HEK293 (cell line): ENCODE results near the gene CKB.

Source experiments
- CTCF ChIA-PET: fragments of 350-600 bp; formaldehyde crosslinking; extraction: SDS; loops from one replicate; lab custom pipeline; 2021; ENCODE audit warnings: antibody characterized with exemption; lab: Yijun Ruan, JAX
- POLR2A ChIA-PET: fragments of 300-600 bp; formaldehyde crosslinking; extraction: SDS; loops from one replicate; lab custom pipeline; 2020; ENCODE audit warnings: antibody characterized with exemption, inconsistent platforms; lab: Yijun Ruan, JAX
- H3K27ac ChIP-seq: fragments of 200-500 bp; sonication (Bioruptor generic); 2 replicates; pipeline ENCODE4 v1.5.1; 2014; ENCODE audit warnings: low read depth, low read length, control low read depth, inconsistent platforms; ENCODE audit errors: extremely low read depth
- H3K36me3 ChIP-seq, 2 experiments: fragments of 200-500 bp in 1 of 2; sonication (Bioruptor generic) in 1 of 2; 1 replicate in 1 of 2; 2 replicates in 1 of 2; pipeline ENCODE4 v1.5.1; 2014 to 2017; ENCODE audit warnings: inconsistent platforms in 2 of 2, low read length in 2 of 2; ENCODE audit not compliant: control insufficient read depth in 2 of 2, insufficient read depth in 1 of 2
- H3K4me1 ChIP-seq: fragments of 200-500 bp; sonication (Bioruptor generic); 2 replicates; pipeline ENCODE4 v1.5.1; 2014; ENCODE audit warnings: mild to moderate bottlenecking, low read length, inconsistent platforms; ENCODE audit not compliant: control insufficient read depth, insufficient read depth
- H3K4me3 ChIP-seq: 2 replicates; pipeline ENCODE4 v1.5.1; 2011; ENCODE audit warnings: low read depth, mild to moderate bottlenecking, control low read depth, low read length, moderate library complexity
- H3K9me3 ChIP-seq: fragments of 200-500 bp; sonication (Bioruptor generic); 2 replicates; pipeline ENCODE4 v1.5.1; 2014; ENCODE audit warnings: low read depth, low read length, inconsistent platforms; ENCODE audit not compliant: control insufficient read depth, insufficient read depth
- GLIS1 ChIP-seq: fragments of 450-650 bp; formaldehyde crosslinking; IDR thresholded peaks from 2 replicates; pipeline ENCODE4 v1.5.1; 2016; ENCODE audit warnings: missing biosample characterization, missing genetic modification characterization
- GLIS2 ChIP-seq: fragments of 450-650 bp; formaldehyde crosslinking; IDR thresholded peaks from 2 replicates; pipeline ENCODE4 v1.5.1; 2016; ENCODE audit warnings: missing biosample characterization, missing genetic modification characterization
- HOXA7 ChIP-seq: sonication (generic); formaldehyde crosslinking; IDR thresholded peaks from 2 replicates; pipeline ENCODE4 v1.8.1; 2022; ENCODE audit warnings: missing genetic modification reagents, borderline replicate concordance
- TCF7L2 ChIP-seq: IDR thresholded peaks from 2 replicates; pipeline ENCODE4 v1.6.1; 2011; ENCODE audit warnings: low read depth, mild to moderate bottlenecking, inconsistent platforms, low read length, moderate library complexity, borderline replicate concordance
- ZBTB1 ChIP-seq: fragments of 450-650 bp; formaldehyde crosslinking; IDR thresholded peaks from 2 replicates; pipeline ENCODE4 v1.5.1; 2016; ENCODE audit warnings: missing biosample characterization, missing genetic modification characterization
- ZBTB48 ChIP-seq: fragments of 450-650 bp; formaldehyde crosslinking; IDR thresholded peaks from 2 replicates; pipeline ENCODE4 v1.5.1; 2016; ENCODE audit warnings: missing biosample characterization, missing genetic modification characterization
- ZIC2 ChIP-seq: fragments of 450-650 bp; formaldehyde crosslinking; IDR thresholded peaks from 2 replicates; pipeline ENCODE4 v1.5.1; 2016; ENCODE audit warnings: missing biosample characterization, missing genetic modification characterization
- ZNF121 ChIP-seq: fragments of 450-650 bp; formaldehyde crosslinking; IDR thresholded peaks from 2 replicates; pipeline ENCODE4 v1.5.1; 2016; ENCODE audit warnings: missing biosample characterization, missing genetic modification characterization
- ZNF146 ChIP-seq: fragments of 450-650 bp; formaldehyde crosslinking; IDR thresholded peaks from 2 replicates; pipeline ENCODE4 v1.5.1; 2016; ENCODE audit warnings: missing biosample characterization, missing genetic modification characterization
- ZNF174 ChIP-seq: fragments of 450-650 bp; formaldehyde crosslinking; IDR thresholded peaks from 2 replicates; pipeline ENCODE4 v1.5.0; 2017; ENCODE audit warnings: missing biosample characterization, mild to moderate bottlenecking, missing genetic modification characterization
- ZNF324 ChIP-seq: fragments of 450-650 bp; formaldehyde crosslinking; IDR thresholded peaks from 2 replicates; pipeline ENCODE4 v1.5.1; 2016; ENCODE audit warnings: missing biosample characterization, missing genetic modification characterization
- ZNF529 ChIP-seq: fragments of 450-650 bp; formaldehyde crosslinking; IDR thresholded peaks from 2 replicates; pipeline ENCODE4 v1.5.1; 2017; ENCODE audit warnings: missing genetic modification characterization, missing biosample characterization; ENCODE audit not compliant: insufficient replicate concordance
- ZNF670 ChIP-seq: fragments of 450-650 bp; formaldehyde crosslinking; IDR thresholded peaks from 2 replicates; pipeline ENCODE4 v1.5.1; 2016; ENCODE audit warnings: missing biosample characterization, missing genetic modification characterization, low read depth
- ZNF776 ChIP-seq: fragments of 450-650 bp; formaldehyde crosslinking; IDR thresholded peaks from 2 replicates; pipeline ENCODE4 v1.5.0; 2017; ENCODE audit warnings: missing biosample characterization, missing genetic modification characterization, borderline replicate concordance
- ZSCAN16 ChIP-seq: fragments of 450-650 bp; formaldehyde crosslinking; IDR thresholded peaks from 2 replicates; pipeline ENCODE4 v1.5.1; 2016; ENCODE audit warnings: missing biosample characterization, missing genetic modification characterization
- TF ChIP-seq, protein P1 (sequence below): fragments of 450-650 bp; formaldehyde crosslinking; IDR thresholded peaks from 2 replicates; pipeline ENCODE4 v1.5.1; 2017; ENCODE audit warnings: missing biosample characterization, missing genetic modification characterization
- TF ChIP-seq, protein P2 (sequence below): fragments of 450-650 bp; formaldehyde crosslinking; IDR thresholded peaks from 2 replicates; pipeline ENCODE4 v1.5.1; 2016; ENCODE audit warnings: missing biosample characterization, missing genetic modification characterization, borderline replicate concordance
- TF ChIP-seq, protein P3 (sequence below): fragments of 450-650 bp; formaldehyde crosslinking; IDR thresholded peaks from 2 replicates; pipeline ENCODE4 v1.5.1; 2016; ENCODE audit warnings: missing biosample characterization, missing genetic modification characterization, low read depth
- TF ChIP-seq, protein P4 (sequence below): fragments of 450-650 bp; formaldehyde crosslinking; IDR thresholded peaks from 2 replicates; pipeline ENCODE4 v1.5.1; 2016; ENCODE audit warnings: missing biosample characterization, missing genetic modification characterization

The CKB gene

DNA sequence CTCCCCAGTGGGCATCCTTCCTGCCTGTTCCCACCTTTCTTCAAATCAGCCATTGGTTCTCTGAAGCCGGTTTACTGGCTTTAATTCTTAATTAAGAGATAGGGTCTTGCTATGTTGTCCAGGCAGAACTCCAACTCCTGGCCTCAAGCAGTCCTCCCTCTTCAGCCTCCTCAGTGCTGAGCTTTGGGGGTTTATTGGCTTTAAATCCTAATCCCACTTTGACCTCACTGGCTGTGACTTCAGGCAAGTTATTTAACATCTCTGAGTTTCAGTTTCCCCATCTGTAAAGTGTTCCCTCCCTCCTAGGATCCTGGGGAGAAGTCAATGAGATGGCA, 4.3 kb upstream of the CKB start:
- H3K4me3 ChIP-seq, result no peak overlapping the region
- POLR2A ChIA-PET, result no interaction called here
- CTCF ChIA-PET, result interaction anchor here (1.1 to 2.8 kb wide), 2 partner anchors 9 to 27 kb away, joined by 4 to 13 read pairs; no protein-coding TSS in a partner anchor
- peaks cover 19% of the 10 kb centered on the region for H3K4me1 ChIP-seq
- H3K27ac ChIP-seq, result no peak overlapping the region
- H3K36me3 ChIP-seq, result peaks cover 0 to 6% of the 10 kb centered on the region in 2 experiments; a peak in 1 of 3 replicates
- no peaks in the 10 kb centered on the region for H3K9me3 ChIP-seq
- TF ChIP-seq ZNF529 (no peak), ZNF121 (tag by site-specific recombination) (peak; percentile 98)
- TF ChIP-seq, all 188 proteins: peak for 1

DNA sequence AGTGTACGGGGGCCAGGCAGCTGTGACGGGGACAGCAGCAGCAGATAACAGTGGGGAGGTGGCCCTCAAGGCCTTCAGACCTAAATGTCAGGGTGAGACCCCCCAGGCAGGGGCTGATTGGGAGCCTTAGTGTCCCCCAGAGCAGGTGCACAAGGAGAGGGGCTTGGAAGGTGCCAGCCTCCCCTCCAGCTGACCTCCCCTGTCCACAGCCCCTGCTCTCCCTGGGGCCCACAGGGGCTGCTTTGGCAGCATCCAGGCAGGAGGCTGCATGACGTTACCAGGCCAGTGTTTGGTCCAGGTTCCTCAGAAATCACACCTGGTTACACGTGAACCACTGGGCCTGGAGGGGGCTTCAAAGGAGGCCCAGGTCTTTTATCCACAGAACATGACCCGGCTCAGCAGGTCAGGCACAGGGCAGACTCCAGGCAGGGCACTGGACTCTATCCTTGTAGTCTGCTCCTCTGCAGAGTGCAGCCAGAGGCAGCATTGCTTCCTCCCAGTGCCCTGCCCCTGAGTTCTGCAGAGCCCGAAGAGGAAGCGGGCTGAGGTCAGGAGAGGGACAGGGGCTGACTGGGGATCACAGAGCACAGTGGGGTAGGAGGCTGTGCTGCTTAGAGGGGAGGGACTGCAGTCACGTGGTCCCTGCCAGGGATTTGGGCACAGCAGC, 3.8 kb upstream of the CKB start:
- H3K9me3 ChIP-seq, result no peaks in the 10 kb centered on the region
- H3K27ac ChIP-seq, result no peak overlapping the region
- TF ChIP-seq ZNF776 (tag by site-specific recombination), result no peak
- TF ChIP-seq GLIS1 (tag by site-specific recombination), result peak; percentile 38; the same call in 1 of the 2 replicates
- TF ChIP-seq, protein P1, sequence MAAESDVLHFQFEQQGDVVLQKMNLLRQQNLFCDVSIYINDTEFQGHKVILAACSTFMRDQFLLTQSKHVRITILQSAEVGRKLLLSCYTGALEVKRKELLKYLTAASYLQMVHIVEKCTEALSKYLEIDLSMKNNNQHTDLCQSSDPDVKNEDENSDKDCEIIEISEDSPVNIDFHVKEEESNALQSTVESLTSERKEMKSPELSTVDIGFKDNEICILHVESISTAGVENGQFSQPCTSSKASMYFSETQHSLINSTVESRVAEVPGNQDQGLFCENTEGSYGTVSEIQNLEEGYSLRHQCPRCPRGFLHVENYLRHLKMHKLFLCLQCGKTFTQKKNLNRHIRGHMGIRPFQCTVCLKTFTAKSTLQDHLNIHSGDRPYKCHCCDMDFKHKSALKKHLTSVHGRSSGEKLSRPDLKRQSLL (tag by site-specific recombination), result no peak
- TF ChIP-seq, protein P2, sequence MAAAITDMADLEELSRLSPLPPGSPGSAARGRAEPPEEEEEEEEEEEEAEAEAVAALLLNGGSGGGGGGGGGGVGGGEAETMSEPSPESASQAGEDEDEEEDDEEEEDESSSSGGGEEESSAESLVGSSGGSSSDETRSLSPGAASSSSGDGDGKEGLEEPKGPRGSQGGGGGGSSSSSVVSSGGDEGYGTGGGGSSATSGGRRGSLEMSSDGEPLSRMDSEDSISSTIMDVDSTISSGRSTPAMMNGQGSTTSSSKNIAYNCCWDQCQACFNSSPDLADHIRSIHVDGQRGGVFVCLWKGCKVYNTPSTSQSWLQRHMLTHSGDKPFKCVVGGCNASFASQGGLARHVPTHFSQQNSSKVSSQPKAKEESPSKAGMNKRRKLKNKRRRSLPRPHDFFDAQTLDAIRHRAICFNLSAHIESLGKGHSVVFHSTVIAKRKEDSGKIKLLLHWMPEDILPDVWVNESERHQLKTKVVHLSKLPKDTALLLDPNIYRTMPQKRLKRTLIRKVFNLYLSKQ (tag by site-specific recombination), result no peak
- TF ChIP-seq ZNF324 (tag by site-specific recombination), result no peak
- no peak for TF ChIP-seq ZNF174
- no peak for TF ChIP-seq ZNF146
- TF ChIP-seq HOXA7 (CRISPR knock-in tag), result no peak
- no peak for TF ChIP-seq ZIC2 (tag by site-specific recombination)
- TF ChIP-seq ZSCAN16 (tag by site-specific recombination), result no peak
- no peak for TF ChIP-seq ZNF670
- TF ChIP-seq, protein P3, sequence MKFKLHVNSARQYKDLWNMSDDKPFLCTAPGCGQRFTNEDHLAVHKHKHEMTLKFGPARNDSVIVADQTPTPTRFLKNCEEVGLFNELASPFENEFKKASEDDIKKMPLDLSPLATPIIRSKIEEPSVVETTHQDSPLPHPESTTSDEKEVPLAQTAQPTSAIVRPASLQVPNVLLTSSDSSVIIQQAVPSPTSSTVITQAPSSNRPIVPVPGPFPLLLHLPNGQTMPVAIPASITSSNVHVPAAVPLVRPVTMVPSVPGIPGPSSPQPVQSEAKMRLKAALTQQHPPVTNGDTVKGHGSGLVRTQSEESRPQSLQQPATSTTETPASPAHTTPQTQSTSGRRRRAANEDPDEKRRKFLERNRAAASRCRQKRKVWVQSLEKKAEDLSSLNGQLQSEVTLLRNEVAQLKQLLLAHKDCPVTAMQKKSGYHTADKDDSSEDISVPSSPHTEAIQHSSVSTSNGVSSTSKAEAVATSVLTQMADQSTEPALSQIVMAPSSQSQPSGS (tag by site-specific recombination), result no peak
- no peak for TF ChIP-seq TCF7L2
- no peak for TF ChIP-seq ZBTB48 (tag by site-specific recombination)
- TF ChIP-seq GLIS2 (tag by site-specific recombination), result peak; percentile 58
- TF ChIP-seq ZBTB1 (tag by site-specific recombination), result no peak
- TF ChIP-seq, protein P4, sequence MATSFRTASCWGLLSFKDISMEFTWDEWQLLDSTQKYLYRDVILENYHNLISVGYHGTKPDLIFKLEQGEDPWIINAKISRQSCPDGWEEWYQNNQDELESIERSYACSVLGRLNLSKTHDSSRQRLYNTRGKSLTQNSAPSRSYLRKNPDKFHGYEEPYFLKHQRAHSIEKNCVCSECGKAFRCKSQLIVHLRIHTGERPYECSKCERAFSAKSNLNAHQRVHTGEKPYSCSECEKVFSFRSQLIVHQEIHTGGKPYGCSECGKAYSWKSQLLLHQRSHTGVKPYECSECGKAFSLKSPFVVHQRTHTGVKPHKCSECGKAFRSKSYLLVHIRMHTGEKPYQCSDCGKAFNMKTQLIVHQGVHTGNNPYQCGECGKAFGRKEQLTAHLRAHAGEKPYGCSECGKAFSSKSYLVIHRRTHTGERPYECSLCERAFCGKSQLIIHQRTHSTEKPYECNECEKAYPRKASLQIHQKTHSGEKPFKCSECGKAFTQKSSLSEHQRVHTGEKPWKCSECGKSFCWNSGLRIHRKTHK (tag by site-specific recombination), result no peak
- no peak for TF ChIP-seq ZNF121 (tag by site-specific recombination)
- ChIA-PET POLR2A (no interaction called here), CTCF (no interaction called here)
- peaks cover 19% of the 10 kb centered on the region for H3K4me1 ChIP-seq
- no peak overlapping the region for H3K4me3 ChIP-seq
- peaks cover 0 to 8% of the 10 kb centered on the region in 2 experiments; a peak in 1 of 3 replicates for H3K36me3 ChIP-seq
